PC-9 (cell line): Measurements from ENCODE around the gene LETM1.

ENCODE experiments used
- EZH2 ChIP-seq: fragments of 200-600 bp; sonication (generic); IDR thresholded peaks from 2 replicates; pipeline ENCODE4 v1.8.0; 2017; ENCODE audit warnings: antibody characterized with exemption, low read depth
- TF ChIP-seq, protein P1 (sequence below): fragments of 200-600 bp; sonication (generic); conservative IDR thresholded peaks from 2 replicates; pipeline ENCODE4 v1.6.1; 2017; ENCODE audit warnings: mixed run types, antibody characterized with exemption, mild to moderate bottlenecking, moderate library complexity

- TF ChIP-seq, protein P1, sequence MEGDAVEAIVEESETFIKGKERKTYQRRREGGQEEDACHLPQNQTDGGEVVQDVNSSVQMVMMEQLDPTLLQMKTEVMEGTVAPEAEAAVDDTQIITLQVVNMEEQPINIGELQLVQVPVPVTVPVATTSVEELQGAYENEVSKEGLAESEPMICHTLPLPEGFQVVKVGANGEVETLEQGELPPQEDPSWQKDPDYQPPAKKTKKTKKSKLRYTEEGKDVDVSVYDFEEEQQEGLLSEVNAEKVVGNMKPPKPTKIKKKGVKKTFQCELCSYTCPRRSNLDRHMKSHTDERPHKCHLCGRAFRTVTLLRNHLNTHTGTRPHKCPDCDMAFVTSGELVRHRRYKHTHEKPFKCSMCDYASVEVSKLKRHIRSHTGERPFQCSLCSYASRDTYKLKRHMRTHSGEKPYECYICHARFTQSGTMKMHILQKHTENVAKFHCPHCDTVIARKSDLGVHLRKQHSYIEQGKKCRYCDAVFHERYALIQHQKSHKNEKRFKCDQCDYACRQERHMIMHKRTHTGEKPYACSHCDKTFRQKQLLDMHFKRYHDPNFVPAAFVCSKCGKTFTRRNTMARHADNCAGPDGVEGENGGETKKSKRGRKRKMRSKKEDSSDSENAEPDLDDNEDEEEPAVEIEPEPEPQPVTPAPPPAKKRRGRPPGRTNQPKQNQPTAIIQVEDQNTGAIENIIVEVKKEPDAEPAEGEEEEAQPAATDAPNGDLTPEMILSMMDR: no peak
- TF ChIP-seq EZH2: no peak
Observed at GRCh38 chr4:1883583-1883982, 27.6 kb upstream of the LETM1 start.
